ENCODE results near the gene EPO. TPM values are rescaled to one million over a fixed set of nuclear protein-coding genes. Genes with fewer than 3 reads are reported as not detected.
"Not testable (repeated sequence)": the region's sequence is repeated elsewhere in the genome, so short reads cannot be mapped to it uniquely, and the experiment has no call there.

The EPO gene
- total RNA-seq, 1 donor, result not detected

DNA sequence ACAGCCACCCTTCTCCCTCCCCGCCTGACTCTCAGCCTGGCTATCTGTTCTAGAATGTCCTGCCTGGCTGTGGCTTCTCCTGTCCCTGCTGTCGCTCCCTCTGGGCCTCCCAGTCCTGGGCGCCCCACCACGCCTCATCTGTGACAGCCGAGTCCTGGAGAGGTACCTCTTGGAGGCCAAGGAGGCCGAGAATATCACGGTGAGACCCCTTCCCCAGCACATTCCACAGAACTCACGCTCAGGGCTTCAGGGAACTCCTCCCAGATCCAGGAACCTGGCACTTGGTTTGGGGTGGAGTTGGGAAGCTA lies 1.2 kb downstream of the EPO start:
- H3K27ac ChIP-seq (ENCODE audit: low read depth, low read length), result no peak overlapping the region
- no peak overlapping the region for H3K4me3 ChIP-seq (ENCODE audit: insufficient read depth, low read length)
- H3K4me1 ChIP-seq (ENCODE audit: insufficient read depth, low read length), result peaks cover 7% of the 10 kb centered on the region
- H3K4me2 ChIP-seq (ENCODE audit: insufficient read depth, low read length), result no peak overlapping the region
- no peaks in the 10 kb centered on the region for H3K36me3 ChIP-seq (ENCODE audit: insufficient read depth, low read length)
- peaks cover 3% of the 10 kb centered on the region for H4K20me1 ChIP-seq (ENCODE audit: insufficient read depth, low read length)
- H3K9me3 ChIP-seq (ENCODE audit: low read depth, low read length), result no peaks in the 10 kb centered on the region
- no peak for DNase-seq (ENCODE audit: insufficient read length, low spot score, missing footprints)
- no peaks in the 10 kb centered on the region for H3K79me2 ChIP-seq (ENCODE audit: insufficient read depth, low read length)
- no peak for TF ChIP-seq CTCF (IDR thresholded peaks at IDR 0.05; ENCODE audit: extremely low read depth, low read depth, low read length)
- H2AFZ ChIP-seq (ENCODE audit: low read length), result no peak overlapping the region
- H3K27me3 ChIP-seq (ENCODE audit: insufficient read depth, low read length), result peaks cover 50% of the 10 kb centered on the region

DNA sequence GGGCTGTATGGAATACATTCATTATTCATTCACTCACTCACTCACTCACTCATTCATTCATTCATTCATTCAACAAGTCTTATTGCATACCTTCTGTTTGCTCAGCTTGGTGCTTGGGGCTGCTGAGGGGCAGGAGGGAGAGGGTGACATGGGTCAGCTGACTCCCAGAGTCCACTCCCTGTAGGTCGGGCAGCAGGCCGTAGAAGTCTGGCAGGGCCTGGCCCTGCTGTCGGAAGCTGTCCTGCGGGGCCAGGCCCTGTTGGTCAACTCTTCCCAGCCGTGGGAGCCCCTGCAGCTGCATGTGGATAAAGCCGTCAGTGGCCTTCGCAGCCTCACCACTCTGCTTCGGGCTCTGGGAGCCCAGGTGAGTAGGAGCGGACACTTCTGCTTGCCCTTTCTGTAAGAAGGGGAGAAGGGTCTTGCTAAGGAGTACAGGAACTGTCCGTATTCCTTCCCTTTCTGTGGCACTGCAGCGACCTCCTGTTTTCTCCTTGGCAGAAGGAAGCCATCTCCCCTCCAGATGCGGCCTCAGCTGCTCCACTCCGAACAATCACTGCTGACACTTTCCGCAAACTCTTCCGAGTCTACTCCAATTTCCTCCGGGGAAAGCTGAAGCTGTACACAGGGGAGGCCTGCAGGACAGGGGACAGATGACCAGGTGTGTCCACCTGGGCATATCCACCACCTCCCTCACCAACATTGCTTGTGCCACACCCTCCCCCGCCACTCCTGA lies 2.4 kb downstream of the EPO start:
- peaks cover 3% of the 10 kb centered on the region for H4K20me1 ChIP-seq (ENCODE audit: insufficient read depth, low read length)
- H3K9me3 ChIP-seq (ENCODE audit: low read depth, low read length), result no peaks in the 10 kb centered on the region
- no peak overlapping the region for H3K27ac ChIP-seq (ENCODE audit: low read depth, low read length)
- H2AFZ ChIP-seq (ENCODE audit: low read length), result no peak overlapping the region
- no peak overlapping the region for H3K4me2 ChIP-seq (ENCODE audit: insufficient read depth, low read length)
- DNase-seq (ENCODE audit: insufficient read length, low spot score, missing footprints), result peak; percentile 49
- no peaks in the 10 kb centered on the region for H3K79me2 ChIP-seq (ENCODE audit: insufficient read depth, low read length)
- peaks cover 19% of the 10 kb centered on the region for H3K4me1 ChIP-seq (ENCODE audit: insufficient read depth, low read length)
- H3K4me3 ChIP-seq (ENCODE audit: insufficient read depth, low read length), result no peak overlapping the region
- TF ChIP-seq CTCF (IDR thresholded peaks at IDR 0.05; ENCODE audit: extremely low read depth, low read depth, low read length), result no peak
- no peaks in the 10 kb centered on the region for H3K36me3 ChIP-seq (ENCODE audit: insufficient read depth, low read length)
- peaks cover 50% of the 10 kb centered on the region for H3K27me3 ChIP-seq (ENCODE audit: insufficient read depth, low read length)

DNA sequence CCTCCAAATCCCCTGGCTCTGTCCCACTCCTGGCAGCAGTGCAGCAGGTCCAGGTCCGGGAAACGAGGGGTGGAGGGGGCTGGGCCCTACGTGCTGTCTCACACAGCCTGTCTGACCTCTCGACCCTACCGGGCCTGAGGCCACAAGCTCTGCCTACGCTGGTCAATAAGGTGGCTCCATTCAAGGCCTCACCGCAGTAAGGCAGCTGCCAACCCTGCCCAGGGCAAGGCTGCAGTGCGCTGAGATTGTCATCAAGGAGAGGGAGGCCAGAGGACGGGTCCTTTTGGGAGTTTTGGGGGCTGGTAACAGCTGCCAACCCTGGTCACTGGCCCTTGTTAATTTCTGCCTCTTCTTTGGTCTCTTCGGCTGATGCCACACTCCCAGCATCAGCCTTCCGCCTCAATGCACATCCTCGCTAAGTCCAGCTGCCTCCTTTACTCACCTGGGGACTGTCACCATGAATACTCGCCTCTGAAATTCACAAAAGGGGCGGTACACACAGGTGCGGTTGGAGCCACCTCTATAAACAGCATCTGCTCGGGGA lies 3.5 kb downstream of the EPO start:
- Histone ChIP-seq H4K20me1 (ENCODE audit: insufficient read depth, low read length) (peaks cover 3% of the 10 kb centered on the region), H3K4me2 (ENCODE audit: insufficient read depth, low read length) (no peak overlapping the region), H3K4me3 (ENCODE audit: insufficient read depth, low read length) (no peak overlapping the region), H3K36me3 (ENCODE audit: insufficient read depth, low read length) (no peaks in the 10 kb centered on the region), H3K27me3 (ENCODE audit: insufficient read depth, low read length) (peaks cover 50% of the 10 kb centered on the region), H3K79me2 (ENCODE audit: insufficient read depth, low read length) (no peaks in the 10 kb centered on the region), H2AFZ (ENCODE audit: low read length) (no peak overlapping the region), H3K4me1 (ENCODE audit: insufficient read depth, low read length) (peaks cover 19% of the 10 kb centered on the region), H3K9me3 (ENCODE audit: low read depth, low read length) (no peaks in the 10 kb centered on the region), H3K27ac (ENCODE audit: low read depth, low read length) (no peak overlapping the region)
- DNase-seq (ENCODE audit: insufficient read length, low spot score, missing footprints), result peak; percentile 81
- TF ChIP-seq CTCF (IDR thresholded peaks at IDR 0.05; ENCODE audit: extremely low read depth, low read depth, low read length), result no peak

- H3K27me3 ChIP-seq (ENCODE audit: insufficient read depth, low read length), result peaks cover 46% of the 10 kb centered on the region
- not testable (repeated sequence) for H3K4me2 ChIP-seq (ENCODE audit: insufficient read depth, low read length); H3K4me3 ChIP-seq (ENCODE audit: insufficient read depth, low read length); H3K36me3 ChIP-seq (ENCODE audit: insufficient read depth, low read length); H3K9me3 ChIP-seq (ENCODE audit: low read depth, low read length); DNase-seq (ENCODE audit: insufficient read length, low spot score, missing footprints); H3K79me2 ChIP-seq (ENCODE audit: insufficient read depth, low read length); H2AFZ ChIP-seq (ENCODE audit: low read length); H4K20me1 ChIP-seq (ENCODE audit: insufficient read depth, low read length); H3K27ac ChIP-seq (ENCODE audit: low read depth, low read length)
- H3K4me1 ChIP-seq (ENCODE audit: insufficient read depth, low read length), result peaks cover 19% of the 10 kb centered on the region
These were observed 4.1 kb downstream of the EPO start for GRCh38 chr7:100724364-100724763.

Data from osteoblast (primary cell).